Measurements from ENCODE around the gene CDK18. TPM values are rescaled to one million over a fixed set of nuclear protein-coding genes. Genes with fewer than 3 reads are reported as not detected.
"Not testable (repeated sequence)": the region's sequence is repeated elsewhere in the genome, so short reads cannot be mapped to it uniquely, and the experiment has no call there.

CDK18 gene
- polyA plus RNA-seq, 1 donor (not counting 4 experiments of a cell fraction or from before 2014, with no cell fraction given): 10.9 TPM

DNA sequence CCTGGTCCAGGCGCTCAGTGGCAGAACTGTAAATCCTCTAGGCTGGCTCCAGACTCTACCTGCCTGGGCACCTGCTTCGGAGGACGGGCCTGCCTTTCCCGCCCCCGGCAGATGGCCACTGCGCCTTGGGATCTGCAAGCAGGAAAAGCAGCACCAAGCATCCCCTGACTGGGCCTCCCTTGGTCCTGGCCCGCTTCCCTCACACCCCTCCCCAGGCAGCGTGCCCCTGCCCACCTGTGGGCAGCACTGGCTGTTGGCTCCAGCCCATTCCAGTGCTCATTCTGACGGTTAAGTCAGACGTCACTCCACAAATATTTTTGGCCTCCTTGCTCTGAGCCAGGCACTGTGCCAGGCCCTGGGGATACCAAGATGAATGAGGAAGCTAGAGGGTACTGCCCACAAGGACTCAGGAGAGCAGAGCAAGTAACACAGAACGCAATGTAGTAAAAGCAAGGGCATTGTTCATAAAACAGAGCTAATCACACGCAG lies 26.7 kb upstream of the CDK18 start:
- H3K79me2 ChIP-seq (ENCODE audit: control insufficient read depth, insufficient read depth, low read length): no peaks in the 10 kb centered on the region
- H3K4me1 ChIP-seq (ENCODE audit: control insufficient read depth, extremely low read depth, insufficient read depth, low read length): peaks cover 29% of the 10 kb centered on the region
- dilution Hi-C loops (cut with MboI; ENCODE audit: extremely low pct_ligation_motif_present, low sequenced_read_pairs): no loop called here
- peaks cover 10% of the 10 kb centered on the region for H3K27me3 ChIP-seq (ENCODE audit: control insufficient read depth, extremely low read depth, insufficient read depth, low read length)
- no peak overlapping the region for H3K9ac ChIP-seq (ENCODE audit: control insufficient read depth, extremely low read depth, insufficient read depth, low read length)
- H2AFZ ChIP-seq (ENCODE audit: control insufficient read depth, low read length): no peak overlapping the region
- H3K9me1 ChIP-seq (ENCODE audit: control insufficient read depth, extremely low read depth, insufficient read depth, low read length): no peaks in the 10 kb centered on the region
- no peaks in the 10 kb centered on the region for H3K36me3 ChIP-seq (ENCODE audit: control insufficient read depth in 2 of 2, extremely low read depth in 1 of 2, insufficient read depth in 2 of 2, low read length in 2 of 2)
- peaks cover 4% of the 10 kb centered on the region for H3K9me3 ChIP-seq (ENCODE audit: control insufficient read depth, low read depth, low read length)
- H3K4me2 ChIP-seq (ENCODE audit: control insufficient read depth, extremely low read depth, insufficient read depth, low read depth, low read length): peak overlapping the region; percentile 11
- peak; percentile 99 for FAIRE-seq
- DNase-seq (ENCODE audit: low read depth, low spot score): peak; percentile 83
- H3K4me3 ChIP-seq (ENCODE audit: control insufficient read depth in 2 of 3, extremely low read depth in 1 of 3, insufficient read depth in 2 of 3, low read depth in 1 of 3, low read length in 3 of 3): no peak overlapping the region
- no peak for TF ChIP-seq EZH2 (IDR thresholded peaks at IDR 0.05; ENCODE audit: low read length)
- TF ChIP-seq, protein P1, sequence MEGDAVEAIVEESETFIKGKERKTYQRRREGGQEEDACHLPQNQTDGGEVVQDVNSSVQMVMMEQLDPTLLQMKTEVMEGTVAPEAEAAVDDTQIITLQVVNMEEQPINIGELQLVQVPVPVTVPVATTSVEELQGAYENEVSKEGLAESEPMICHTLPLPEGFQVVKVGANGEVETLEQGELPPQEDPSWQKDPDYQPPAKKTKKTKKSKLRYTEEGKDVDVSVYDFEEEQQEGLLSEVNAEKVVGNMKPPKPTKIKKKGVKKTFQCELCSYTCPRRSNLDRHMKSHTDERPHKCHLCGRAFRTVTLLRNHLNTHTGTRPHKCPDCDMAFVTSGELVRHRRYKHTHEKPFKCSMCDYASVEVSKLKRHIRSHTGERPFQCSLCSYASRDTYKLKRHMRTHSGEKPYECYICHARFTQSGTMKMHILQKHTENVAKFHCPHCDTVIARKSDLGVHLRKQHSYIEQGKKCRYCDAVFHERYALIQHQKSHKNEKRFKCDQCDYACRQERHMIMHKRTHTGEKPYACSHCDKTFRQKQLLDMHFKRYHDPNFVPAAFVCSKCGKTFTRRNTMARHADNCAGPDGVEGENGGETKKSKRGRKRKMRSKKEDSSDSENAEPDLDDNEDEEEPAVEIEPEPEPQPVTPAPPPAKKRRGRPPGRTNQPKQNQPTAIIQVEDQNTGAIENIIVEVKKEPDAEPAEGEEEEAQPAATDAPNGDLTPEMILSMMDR (optimal IDR thresholded peaks at IDR 0.05 in 1 of 3, IDR thresholded peaks at IDR 0.05 in 1 of 3, conservative IDR thresholded peaks at IDR 0.05 in 1 of 3; ENCODE audit: extremely low read depth in 1 of 3, insufficient read depth in 2 of 3, low read length in 3 of 3): peak in 1 of 3 experiments; percentile 15
- H3K27ac ChIP-seq (ENCODE audit: control insufficient read depth, insufficient read depth, low read length): peak overlapping the region; percentile 33
- H4K20me1 ChIP-seq (ENCODE audit: control insufficient read depth, extremely low read depth, insufficient read depth, low read length): no peaks in the 10 kb centered on the region

DNA sequence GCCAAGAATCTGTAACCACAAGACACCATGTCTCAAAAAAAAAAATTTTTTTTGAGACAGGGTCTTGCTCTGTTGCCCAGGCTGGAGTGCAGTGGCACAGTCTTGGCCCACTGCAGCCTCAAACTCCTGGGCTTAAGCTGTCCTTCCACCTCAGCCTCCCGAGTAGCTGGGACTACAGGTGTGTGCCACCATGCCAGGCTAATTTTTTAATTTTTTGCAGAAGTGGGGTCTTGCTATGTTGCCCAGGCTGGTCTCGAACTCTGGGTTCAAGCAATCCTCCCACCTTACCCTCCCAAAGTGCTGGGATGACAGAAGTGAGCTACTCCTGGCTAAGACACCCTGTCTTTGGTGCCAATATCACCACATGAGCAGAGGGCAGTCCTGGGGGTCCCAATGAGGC lies 25.5 kb upstream of the CDK18 start:
- H3K4me2 ChIP-seq (ENCODE audit: control insufficient read depth, extremely low read depth, insufficient read depth, low read depth, low read length); H3K79me2 ChIP-seq (ENCODE audit: control insufficient read depth, insufficient read depth, low read length); H3K36me3 ChIP-seq (ENCODE audit: control insufficient read depth in 2 of 2, extremely low read depth in 1 of 2, insufficient read depth in 2 of 2, low read length in 2 of 2); H3K9ac ChIP-seq (ENCODE audit: control insufficient read depth, extremely low read depth, insufficient read depth, low read length); H4K20me1 ChIP-seq (ENCODE audit: control insufficient read depth, extremely low read depth, insufficient read depth, low read length); FAIRE-seq; H3K9me3 ChIP-seq (ENCODE audit: control insufficient read depth, low read depth, low read length); DNase-seq (ENCODE audit: low read depth, low spot score); dilution Hi-C loops (cut with MboI; ENCODE audit: extremely low pct_ligation_motif_present, low sequenced_read_pairs); H3K4me3 ChIP-seq (ENCODE audit: control insufficient read depth in 2 of 3, extremely low read depth in 1 of 3, insufficient read depth in 2 of 3, low read depth in 1 of 3, low read length in 3 of 3); H3K9me1 ChIP-seq (ENCODE audit: control insufficient read depth, extremely low read depth, insufficient read depth, low read length); H3K27ac ChIP-seq (ENCODE audit: control insufficient read depth, insufficient read depth, low read length); H2AFZ ChIP-seq (ENCODE audit: control insufficient read depth, low read length): not testable (repeated sequence)
- H3K4me1 ChIP-seq (ENCODE audit: control insufficient read depth, extremely low read depth, insufficient read depth, low read length): peaks cover 29% of the 10 kb centered on the region
- peaks cover 16% of the 10 kb centered on the region for H3K27me3 ChIP-seq (ENCODE audit: control insufficient read depth, extremely low read depth, insufficient read depth, low read length)

DNA sequence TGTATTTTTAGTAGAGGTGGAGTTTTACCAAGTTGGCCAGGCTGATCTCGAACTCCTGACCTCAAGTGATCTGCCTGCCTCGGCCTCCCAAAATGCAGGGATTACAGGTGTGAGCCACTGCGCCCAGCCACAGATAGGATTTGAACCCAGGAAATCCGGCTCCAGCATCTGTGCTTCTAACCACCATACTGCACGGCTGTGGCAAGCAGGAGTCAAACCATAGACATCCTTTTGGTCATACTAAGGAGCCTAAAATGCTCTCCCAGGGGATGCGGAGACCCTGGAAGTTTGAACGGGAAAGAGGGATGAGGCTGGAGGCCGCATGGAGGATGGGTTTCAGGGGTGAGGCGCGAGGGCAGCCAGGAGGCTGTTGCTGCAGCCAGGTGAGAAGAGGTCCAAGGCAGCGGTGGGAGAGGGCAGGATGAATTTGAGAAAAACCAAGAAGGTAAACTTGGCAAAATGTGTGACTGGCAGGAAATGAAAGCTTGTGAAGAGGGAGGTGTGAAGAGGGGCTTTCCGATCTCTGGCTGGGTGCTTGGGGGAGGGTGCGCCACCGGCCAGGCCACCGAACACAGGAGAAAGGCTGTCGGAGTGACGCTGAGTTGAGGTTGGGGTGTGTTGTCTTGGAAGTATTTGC lies 24.0 kb upstream of the CDK18 start:
- H2AFZ ChIP-seq (ENCODE audit: control insufficient read depth, low read length): no peak overlapping the region
- H4K20me1 ChIP-seq (ENCODE audit: control insufficient read depth, extremely low read depth, insufficient read depth, low read length): no peaks in the 10 kb centered on the region
- no peaks in the 10 kb centered on the region for H3K9me3 ChIP-seq (ENCODE audit: control insufficient read depth, low read depth, low read length)
- H3K36me3 ChIP-seq (ENCODE audit: control insufficient read depth in 2 of 2, extremely low read depth in 1 of 2, insufficient read depth in 2 of 2, low read length in 2 of 2): no peaks in the 10 kb centered on the region
- dilution Hi-C loops (cut with MboI; ENCODE audit: extremely low pct_ligation_motif_present, low sequenced_read_pairs): no loop called here
- FAIRE-seq: no peak
- no peak for TF ChIP-seq EZH2 (IDR thresholded peaks at IDR 0.05; ENCODE audit: low read length)
- TF ChIP-seq, protein P1 (optimal IDR thresholded peaks at IDR 0.05 in 1 of 3, IDR thresholded peaks at IDR 0.05 in 1 of 3, conservative IDR thresholded peaks at IDR 0.05 in 1 of 3; ENCODE audit: extremely low read depth in 1 of 3, insufficient read depth in 2 of 3, low read length in 3 of 3): no peak
- no peak overlapping the region for H3K4me2 ChIP-seq (ENCODE audit: control insufficient read depth, extremely low read depth, insufficient read depth, low read depth, low read length)
- no peaks in the 10 kb centered on the region for H3K9me1 ChIP-seq (ENCODE audit: control insufficient read depth, extremely low read depth, insufficient read depth, low read length)
- H3K79me2 ChIP-seq (ENCODE audit: control insufficient read depth, insufficient read depth, low read length): no peaks in the 10 kb centered on the region
- no peak overlapping the region for H3K9ac ChIP-seq (ENCODE audit: control insufficient read depth, extremely low read depth, insufficient read depth, low read length)
- H3K4me1 ChIP-seq (ENCODE audit: control insufficient read depth, extremely low read depth, insufficient read depth, low read length): peaks cover 29% of the 10 kb centered on the region
- H3K4me3 ChIP-seq (ENCODE audit: control insufficient read depth in 2 of 3, extremely low read depth in 1 of 3, insufficient read depth in 2 of 3, low read depth in 1 of 3, low read length in 3 of 3): no peak overlapping the region
- no peak overlapping the region for H3K27ac ChIP-seq (ENCODE audit: control insufficient read depth, insufficient read depth, low read length)
- H3K27me3 ChIP-seq (ENCODE audit: control insufficient read depth, extremely low read depth, insufficient read depth, low read length): peaks cover 17% of the 10 kb centered on the region
- DNase-seq (ENCODE audit: low read depth, low spot score): no peak

All from keratinocyte (primary cell).